Stimulated activated CD8-positive, alpha-beta memory T cell treated with anti-CD3 and anti-CD28 coated beads, Interleukin-15, amount 100 ng/mL, for 4 hours (primary cell): ENCODE data around the gene HLA-A.

Experiments
- DNase-seq, 2 donors: peaks; one replicate each; pipeline ENCODE4 v3.0.0-alpha.2; 2020; ENCODE audit warnings: low read depth in 2 of 2

HLA-A gene

DNA sequence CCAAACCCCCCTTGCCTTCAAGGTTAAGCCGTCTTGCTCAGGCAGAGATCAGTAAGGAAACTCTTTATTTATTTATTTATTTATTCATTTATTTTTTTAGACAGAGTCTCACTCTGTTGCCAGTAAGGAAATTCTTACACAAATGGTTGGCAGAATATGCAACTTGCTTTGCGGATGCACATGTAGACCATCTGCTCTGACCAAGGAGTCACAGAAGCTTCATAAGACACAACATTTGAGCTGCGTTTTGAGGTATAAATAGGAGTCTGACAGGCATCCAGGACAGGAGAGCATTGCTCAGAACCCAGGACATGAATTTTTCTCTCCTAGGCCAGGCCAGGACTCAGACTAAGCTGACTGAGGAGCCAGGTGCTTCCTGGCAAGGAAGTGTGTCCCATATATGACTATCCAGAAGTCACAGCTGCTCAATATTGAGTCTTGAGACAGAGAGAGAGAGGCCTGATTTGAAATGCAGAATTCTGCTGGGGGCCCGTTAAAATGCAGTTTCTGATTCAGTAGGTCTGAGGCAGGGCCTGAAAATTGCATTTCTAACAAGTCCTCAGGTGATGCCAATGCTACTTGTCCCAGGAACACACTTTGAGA is 43.9 kb downstream of the HLA-A start:
- DNase-seq, result no peak

DNA sequence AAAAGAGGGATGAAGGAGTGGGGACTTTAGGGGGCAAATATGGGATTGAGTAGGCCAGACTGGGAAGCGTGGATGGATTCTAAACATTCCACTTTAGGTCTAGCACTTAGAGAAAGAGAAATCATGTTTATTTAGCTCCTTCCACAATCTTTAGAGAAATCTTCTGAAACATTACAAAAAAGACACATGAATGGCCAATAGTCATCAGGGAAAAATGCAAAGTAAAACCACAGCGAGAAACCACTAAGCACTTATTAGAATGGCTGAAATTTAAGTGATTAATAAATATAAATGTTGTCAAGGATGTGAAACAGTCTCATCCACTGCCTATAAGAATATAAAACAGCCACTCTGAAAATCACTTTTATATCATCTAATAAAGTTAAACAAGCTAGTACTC is 46.9 kb downstream of the HLA-A start:
- DNase-seq, result no peak

DNA sequence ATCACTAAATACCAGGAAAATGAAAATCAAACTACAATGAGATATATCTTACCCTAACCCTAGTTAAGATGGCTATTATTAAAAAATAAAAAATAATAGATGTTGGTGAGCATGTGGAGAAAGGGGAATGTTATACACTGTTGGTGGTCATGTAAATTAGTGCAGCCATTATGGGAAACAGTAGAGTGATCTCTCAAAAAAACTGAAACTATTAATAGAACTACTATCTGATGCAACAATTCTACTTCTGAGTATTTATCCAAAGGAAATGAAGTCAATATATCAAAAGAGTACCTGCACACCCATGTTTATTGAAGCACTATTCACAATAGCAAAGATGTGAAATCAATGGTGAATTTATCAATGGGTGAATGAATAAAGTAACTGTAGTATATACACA is 48.6 kb downstream of the HLA-A start:
- DNase-seq, result no peak

DNA sequence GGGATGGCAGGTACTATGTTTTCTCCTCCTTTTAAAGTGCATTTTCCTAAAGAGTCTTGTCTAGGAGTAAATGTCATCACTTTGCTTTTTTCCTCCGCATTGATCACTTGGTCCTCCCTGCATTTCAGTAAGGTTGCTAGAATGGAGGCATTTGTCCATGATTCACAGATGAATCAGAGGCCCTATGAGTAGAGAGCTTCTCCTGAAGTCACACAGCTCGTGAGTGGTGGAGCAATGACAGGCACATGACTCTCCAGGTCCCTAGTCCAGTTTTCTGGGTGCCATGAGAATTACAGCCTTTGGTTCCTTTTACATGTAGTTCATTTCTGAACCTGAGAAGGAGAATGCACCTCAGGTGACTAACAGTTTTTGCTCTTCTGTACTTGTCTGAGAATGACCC is 50.5 kb downstream of the HLA-A start:
- DNase-seq, result no peak

DNA sequence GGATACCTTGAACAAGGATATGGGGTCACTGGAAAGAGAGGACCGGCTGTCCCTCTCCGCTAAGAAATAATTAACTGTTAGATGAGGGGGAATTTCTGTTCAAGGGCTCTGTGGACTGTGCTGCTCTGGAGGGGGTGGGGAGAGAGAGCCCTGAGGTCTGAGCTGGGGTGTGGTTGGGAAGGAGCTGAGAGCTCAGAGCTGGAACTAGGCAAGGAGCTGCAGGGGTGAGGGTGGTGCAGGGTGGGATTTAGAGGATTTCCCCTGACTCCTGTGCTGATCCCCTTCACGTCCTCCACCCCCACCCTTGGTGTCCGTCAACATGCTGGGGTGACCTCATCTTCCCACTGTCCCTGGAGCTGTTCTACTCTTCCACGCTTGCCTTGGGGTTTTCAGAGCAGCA is 52.5 kb downstream of the HLA-A start:
- no peak for DNase-seq

DNA sequence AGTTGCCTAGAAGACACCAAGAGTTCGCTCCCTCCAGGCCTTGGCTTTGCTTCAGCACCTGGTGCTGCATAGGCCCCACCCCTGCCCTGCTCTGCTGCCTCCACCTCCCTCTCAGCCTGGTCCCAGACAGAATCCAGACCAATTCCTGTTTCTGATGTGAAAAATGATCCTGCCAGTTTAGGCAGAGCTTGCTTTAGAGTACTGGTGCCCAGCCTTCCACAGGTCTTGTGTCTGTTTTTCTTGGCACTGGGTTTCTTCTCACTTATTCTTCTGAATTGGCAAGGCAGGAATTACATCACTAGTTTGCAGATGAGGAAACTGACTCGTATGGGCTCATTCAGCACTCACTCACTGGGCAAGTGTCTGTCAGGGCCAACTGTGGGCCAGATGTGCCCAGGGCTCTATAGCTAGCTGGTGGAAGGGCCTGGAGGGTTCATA is 53.0 kb downstream of the HLA-A start:
- no peak for DNase-seq
